GM19463 (cell line): ENCODE data around the gene CDCP1.
"Not testable (repeated sequence)": the region's sequence is repeated elsewhere in the genome, so short reads cannot be mapped to it uniquely, and the experiment has no call there.

Experiments used
- ATAC-seq: cut with Tn5 transposase; IDR thresholded peaks from one replicate; pipeline ENCODE4 v1.9.1; 2021; ENCODE audit warnings: mild to moderate bottlenecking, moderate library complexity; ENCODE audit not compliant: unreplicated experiment

The CDCP1 gene

GRCh38 chr3:45088543-45089358, 57.4 kb downstream of the CDCP1 start:
- no peak for ATAC-seq

- ATAC-seq, result no peak
These were observed 59.0 kb downstream of the CDCP1 start for GRCh38 chr3:45087155-45087554.

DNA sequence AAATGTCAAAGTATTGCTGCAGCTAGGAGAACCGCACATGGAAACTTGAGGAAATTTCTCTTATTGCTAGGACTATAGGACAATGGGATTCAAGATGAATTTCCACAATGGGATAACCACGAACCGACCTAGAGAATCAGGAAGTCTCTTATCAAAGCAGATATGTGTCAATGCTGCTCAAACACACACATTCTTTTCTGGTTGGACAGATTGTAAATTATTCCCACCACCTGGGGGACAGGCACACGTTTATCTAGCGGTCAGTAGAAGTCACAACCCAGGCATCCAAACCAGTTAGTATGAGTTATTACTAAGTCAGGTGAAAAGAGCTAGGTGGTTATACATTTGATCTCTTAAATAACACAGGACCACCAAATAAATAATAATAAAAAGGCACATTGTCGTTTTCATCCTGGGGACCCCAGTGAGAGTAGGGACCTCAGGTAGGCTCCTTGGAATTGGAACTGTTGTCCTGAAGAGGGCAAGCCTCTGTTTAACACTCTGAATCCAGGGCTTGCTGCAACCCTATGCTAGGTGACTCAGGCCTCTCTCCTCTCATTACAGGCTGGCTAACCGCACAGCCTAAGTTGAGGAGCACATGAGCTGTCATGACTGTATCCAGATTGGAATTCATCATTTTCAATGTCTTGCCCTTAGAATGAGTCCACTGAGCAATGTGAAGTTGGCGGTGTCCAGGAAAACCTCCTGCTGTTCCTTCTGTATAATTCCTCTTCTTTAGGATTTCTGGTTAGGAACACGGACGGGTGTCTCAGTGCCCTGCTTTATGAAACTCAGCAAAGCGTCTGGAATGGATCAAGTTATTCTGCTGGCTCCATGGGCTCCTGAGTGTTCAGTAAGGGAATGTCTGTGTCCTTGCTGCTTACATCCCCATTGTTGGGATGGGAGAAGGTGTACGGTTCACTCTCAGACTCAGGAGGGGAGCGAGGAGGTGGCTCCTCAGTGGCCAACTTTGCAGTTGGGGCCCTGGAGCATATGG, 61.1 kb downstream of the CDCP1 start:
- ATAC-seq, result no peak

- no peak for ATAC-seq
These were observed 61.8 kb downstream of the CDCP1 start for GRCh38 chr3:45084361-45084760.

GRCh38 chr3:45083023-45083422, 63.2 kb downstream of the CDCP1 start:
- ATAC-seq, result no peak

- no peak for ATAC-seq
These were observed 64.0 kb downstream of the CDCP1 start for GRCh38 chr3:45082142-45082538.

DNA sequence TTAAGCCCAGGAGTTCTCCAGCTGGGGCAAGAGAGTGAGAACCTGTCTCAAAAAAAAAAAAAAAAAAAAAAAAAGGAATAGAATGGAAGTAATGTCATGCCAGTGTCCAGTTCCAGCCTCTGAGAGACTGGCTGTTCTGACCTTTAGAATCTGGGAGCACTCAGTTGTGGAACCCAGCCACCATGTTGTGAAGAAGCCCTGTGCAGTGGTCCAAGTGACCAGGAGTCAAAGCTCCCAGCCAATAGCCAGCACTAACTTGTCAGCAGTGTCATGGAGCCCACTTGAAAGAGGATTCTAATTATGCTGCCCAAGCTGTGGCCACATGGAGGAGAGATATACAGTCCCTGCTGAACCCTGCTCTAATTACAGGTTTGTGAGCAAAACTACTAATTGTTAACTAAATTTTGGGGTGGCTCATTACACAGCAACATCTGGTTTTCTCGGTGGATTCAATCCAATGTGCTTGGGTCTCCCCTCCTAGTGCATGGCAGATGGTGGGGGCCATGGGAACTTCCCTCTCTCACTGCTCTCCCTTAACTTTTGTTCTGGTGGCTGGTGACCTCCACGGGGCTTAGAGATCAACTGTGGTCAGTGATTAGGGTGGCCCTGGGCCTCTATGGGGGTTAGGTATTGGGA, 64.6 kb downstream of the CDCP1 start:
- ATAC-seq, result no peak

- ATAC-seq, result no peak
These were observed 65.4 kb downstream of the CDCP1 start for GRCh38 chr3:45080824-45081223.

DNA sequence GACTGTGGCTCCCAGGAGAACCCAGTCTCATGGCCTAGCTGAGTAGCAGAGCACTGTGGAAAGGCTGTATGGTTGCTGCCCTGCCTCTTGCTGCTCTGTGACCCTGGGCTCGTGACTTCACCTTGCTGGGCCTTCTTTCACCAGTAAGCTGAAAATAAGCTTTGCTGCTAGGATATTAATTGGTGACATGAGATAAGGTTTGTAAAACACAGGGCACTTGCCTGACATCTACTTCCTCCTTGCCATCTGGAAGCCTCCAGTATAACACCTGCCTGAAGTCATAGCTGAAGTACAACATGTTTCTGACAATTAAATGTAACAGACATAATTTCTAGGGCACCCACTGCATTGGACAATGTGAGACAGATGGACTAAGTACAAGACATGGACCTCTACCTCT, 66.5 kb downstream of the CDCP1 start:
- no peak for ATAC-seq

DNA sequence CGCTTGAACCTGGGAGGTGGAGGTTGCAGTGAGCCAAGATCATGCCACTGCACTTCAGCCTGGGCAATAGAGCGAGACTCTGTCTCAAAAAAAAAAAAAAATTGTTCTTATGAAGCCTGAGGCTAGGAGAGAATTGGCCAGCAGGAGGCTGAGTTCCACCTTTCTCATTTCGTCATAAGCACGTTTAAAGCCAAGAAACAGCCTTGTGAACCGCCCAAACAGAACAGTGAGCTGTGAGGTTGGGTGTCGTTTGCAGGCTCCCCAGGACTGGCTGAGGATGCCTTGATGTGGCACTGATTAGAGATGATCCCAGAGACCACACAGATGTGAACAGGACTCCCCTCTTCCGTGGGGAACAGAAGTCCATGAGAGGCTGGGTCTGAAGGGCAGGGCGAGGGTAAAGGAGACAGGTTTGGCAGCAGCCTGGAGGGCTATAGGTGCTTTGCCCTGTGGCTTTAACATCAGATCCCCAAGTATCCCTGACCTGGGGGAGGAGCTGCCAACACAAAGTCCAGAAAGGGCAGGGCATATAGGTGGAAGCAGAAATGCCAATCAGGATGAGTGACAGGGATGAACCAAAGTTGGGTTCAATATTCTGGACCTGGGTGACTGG, 67.2 kb downstream of the CDCP1 start:
- ATAC-seq, result no peak

DNA sequence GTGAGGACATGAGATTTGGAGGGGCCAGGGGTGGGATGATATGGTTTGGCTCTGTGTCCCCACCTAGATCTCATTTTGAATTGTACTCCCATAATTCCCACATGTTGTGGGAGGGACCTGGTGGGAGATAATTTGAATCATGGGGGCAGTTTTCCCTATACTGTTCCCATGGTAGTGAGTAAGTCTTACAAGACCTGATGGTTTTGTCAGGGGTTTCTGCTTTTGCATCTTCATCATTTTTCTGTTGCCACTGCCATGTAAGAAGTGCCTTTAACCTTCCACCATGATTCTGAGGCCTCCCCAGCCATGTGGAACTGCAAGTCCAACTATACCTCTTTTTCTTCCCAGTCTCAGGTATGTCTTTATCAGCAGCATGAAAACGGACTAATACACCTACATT, 67.9 kb downstream of the CDCP1 start:
- ATAC-seq, result not testable (repeated sequence)

DNA sequence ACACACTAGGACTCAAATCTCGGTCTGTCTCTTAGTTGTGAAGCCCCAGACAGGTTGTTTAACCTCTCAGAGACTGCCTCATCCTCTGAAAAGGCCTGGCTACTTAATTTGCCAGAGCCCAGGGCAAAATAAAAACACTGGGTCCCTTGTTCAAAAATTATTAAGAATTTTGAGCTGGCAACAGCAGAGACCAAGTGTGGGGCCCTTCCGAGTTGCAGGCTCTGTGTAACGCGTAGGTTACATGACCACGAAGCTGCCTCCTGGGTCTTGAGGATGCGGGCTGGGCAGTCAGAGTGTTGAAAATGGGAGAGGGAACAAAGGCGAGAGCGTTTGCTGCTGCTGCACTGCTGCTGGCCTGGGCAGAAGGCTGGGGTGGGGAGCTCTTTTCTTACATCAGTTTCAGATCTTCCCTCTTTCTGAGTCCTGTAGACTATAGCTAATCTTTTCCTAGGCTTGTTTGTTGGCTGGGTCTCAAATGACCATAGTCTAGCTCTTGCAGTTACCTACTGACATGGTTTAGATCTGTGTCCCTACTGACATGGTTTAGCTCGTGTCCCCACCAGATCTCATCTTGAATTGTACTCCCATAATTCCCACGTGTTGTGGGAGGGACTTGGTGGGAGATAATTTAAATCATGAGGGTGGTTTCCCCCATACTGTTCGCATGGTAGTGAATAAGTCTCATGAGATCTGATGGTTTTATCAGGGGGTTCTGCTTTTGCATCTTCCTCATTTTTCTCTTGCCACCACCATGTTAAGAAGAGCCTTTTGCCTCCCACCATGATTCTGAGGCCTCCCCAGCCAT, 70.2 kb downstream of the CDCP1 start:
- no peak for ATAC-seq

- no peak for ATAC-seq
These were observed 75.1 kb downstream of the CDCP1 start for GRCh38 chr3:45071075-45071474.

DNA sequence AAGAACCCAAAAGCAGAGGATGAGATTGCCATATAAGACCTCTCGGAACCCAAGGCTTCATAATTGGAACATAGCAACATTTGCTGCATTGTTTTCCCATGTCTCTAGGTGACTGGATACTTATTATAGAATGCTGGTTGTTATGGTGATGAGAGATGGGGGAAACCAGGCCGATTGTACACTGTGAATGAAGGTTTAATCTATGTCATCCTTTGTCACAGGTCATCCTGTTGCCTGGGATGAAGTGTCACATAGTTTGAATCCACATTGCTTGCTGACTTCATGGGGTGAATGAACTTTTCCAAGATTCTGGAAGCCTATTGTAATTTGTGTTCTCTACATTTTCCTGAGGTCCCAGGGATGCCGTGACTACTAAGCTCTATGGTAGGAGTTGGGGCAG, 78.2 kb downstream of the CDCP1 start:
- no peak for ATAC-seq

DNA sequence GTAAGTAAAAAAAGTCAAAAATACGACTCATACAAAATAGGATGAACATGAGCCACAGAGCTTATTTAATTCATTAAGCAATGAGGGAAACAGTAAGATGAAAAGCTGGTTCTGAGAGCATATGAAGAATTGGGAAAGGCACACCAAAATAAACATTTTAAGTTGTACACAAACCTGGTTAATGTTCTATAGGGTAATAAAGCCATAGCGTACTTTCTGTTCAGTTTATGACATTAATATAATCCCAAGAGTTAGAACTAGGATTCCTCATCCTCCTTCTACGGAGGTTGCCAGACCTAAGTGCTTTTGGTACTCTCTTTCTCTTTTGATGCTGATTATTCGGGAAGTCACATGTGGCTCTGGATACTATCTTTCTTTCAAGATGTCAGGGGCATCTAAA, 78.7 kb downstream of the CDCP1 start:
- ATAC-seq, result no peak

- no peak for ATAC-seq
These were observed 79.9 kb downstream of the CDCP1 start for GRCh38 chr3:45066109-45066801.

- no peak for ATAC-seq
These were observed 80.8 kb downstream of the CDCP1 start for GRCh38 chr3:45065373-45065720.

DNA sequence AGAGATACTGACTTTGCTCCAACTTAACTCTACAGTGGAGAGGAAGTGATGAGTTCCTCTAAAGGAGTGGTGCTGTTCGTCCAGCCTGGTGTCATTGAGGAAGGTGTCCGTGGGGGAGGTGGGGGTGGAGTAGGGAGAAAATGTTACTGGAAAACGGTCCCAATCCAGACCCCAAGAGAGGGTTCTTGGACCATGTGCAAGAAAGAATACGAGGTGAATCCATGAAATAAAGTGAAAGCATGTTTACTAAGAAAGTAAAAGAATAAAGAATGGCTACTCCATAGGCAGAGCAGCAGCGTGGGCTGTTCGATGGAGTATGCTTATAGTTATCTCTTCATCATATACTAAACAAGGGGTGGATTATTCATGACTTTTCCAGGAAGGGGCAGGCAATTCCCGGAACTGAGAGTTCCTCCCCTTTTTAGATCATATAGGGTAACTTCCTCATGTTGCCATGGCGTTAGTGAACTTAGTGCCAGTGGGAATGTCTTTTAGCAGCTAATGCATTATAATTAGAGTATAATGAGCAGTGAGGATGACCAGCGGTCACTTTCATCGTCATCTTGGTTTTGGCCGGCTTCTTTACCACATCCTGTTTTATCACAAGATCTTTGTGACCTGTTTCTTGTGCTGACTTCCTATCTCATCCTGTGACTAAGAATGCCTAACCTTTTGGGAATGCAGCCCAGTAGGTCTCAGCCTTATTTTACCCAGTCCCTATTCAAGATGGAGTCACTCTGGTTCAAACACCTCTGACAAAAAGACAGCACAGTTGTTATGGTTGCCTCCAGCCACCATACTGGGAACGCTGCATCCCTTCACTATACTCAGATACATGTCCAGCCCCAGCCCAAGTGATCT, 81.4 kb downstream of the CDCP1 start:
- no peak for ATAC-seq

- ATAC-seq, result no peak
These were observed 83.5 kb downstream of the CDCP1 start for GRCh38 chr3:45062697-45063070.
